Keratinocyte (primary cell): ENCODE measurements around the gene GRB2.

Experiments
- EZH2 ChIP-seq: IDR thresholded peaks from one replicate; pipeline ENCODE4 v1.6.1; 2012; ENCODE audit warnings: inconsistent platforms, mild to moderate bottlenecking, low read length, moderate library complexity
- TF ChIP-seq, protein P1 (sequence below), 3 experiments: IDR thresholded peaks in 1 of 3; conservative IDR thresholded peaks in 1 of 3; optimal IDR thresholded peaks in 1 of 3; 2 replicates in 2 of 3; 3 replicates in 1 of 3; pipeline versions ENCODE3 to v1.5.1; 2011; ENCODE audit warnings: low read length in 3 of 3, mild to moderate bottlenecking in 3 of 3, moderate library complexity in 2 of 3, control low read depth in 1 of 3, inconsistent platforms in 1 of 3; ENCODE audit not compliant: insufficient read depth in 2 of 3; ENCODE audit errors: extremely low read depth in 1 of 3

DNA sequence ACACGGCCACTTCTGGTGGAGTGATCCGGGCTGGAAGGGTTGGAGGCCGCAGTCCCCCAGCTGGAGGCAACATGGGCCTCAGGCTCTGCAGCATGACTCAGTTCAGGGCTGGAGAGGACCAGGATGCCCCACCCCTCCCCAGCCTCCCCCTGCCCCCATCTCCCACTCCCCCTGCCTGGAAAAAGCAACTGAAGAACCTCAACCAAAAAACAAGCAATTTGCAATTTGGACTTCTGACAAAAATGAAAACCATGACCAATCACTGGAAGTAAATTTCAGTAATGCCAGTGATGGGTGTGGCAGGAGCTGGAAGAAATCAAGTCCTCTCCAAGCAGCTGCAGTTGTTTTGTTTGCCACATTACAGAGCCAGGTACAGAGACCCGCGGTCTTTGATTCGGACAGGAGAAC is 127.8 kb downstream of the GRB2 start:
- no peak for TF ChIP-seq EZH2
- TF ChIP-seq, protein P1, sequence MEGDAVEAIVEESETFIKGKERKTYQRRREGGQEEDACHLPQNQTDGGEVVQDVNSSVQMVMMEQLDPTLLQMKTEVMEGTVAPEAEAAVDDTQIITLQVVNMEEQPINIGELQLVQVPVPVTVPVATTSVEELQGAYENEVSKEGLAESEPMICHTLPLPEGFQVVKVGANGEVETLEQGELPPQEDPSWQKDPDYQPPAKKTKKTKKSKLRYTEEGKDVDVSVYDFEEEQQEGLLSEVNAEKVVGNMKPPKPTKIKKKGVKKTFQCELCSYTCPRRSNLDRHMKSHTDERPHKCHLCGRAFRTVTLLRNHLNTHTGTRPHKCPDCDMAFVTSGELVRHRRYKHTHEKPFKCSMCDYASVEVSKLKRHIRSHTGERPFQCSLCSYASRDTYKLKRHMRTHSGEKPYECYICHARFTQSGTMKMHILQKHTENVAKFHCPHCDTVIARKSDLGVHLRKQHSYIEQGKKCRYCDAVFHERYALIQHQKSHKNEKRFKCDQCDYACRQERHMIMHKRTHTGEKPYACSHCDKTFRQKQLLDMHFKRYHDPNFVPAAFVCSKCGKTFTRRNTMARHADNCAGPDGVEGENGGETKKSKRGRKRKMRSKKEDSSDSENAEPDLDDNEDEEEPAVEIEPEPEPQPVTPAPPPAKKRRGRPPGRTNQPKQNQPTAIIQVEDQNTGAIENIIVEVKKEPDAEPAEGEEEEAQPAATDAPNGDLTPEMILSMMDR (optimal IDR thresholded peaks at IDR 0.05 in 1 of 3, IDR thresholded peaks at IDR 0.05 in 1 of 3, conservative IDR thresholded peaks at IDR 0.05 in 1 of 3; ENCODE audit: extremely low read depth in 1 of 3, insufficient read depth in 2 of 3, low read length in 3 of 3): no peak
